BE2C (cell line): ENCODE data around the gene PPP1R3F.

Source experiments
- DNase-seq: peaks from one replicate; pipeline ENCODE4 v3.0.0-alpha.2; 2020
- H3K27me3 ChIP-seq: fragments of 250-450 bp; sonication (Bioruptor Pico); 2 replicates; pipeline ENCODE4 v1.5.1; 2020; ENCODE audit warnings: mild to moderate bottlenecking
- H3K36me3 ChIP-seq: fragments of 250-450 bp; sonication (Bioruptor Pico); 2 replicates; pipeline ENCODE4 v1.5.1; 2020; ENCODE audit warnings: mild to moderate bottlenecking
- H3K4me1 ChIP-seq: fragments of 250-450 bp; sonication (Bioruptor Pico); 2 replicates; pipeline ENCODE4 v1.5.1; 2020
- H3K4me3 ChIP-seq: 2 replicates; pipeline ENCODE4 v1.5.1; 2011; ENCODE audit warnings: low read depth, low read length
- H3K9me3 ChIP-seq: fragments of 250-450 bp; sonication (Bioruptor Pico); 2 replicates; pipeline ENCODE4 v1.5.1; 2020
- CTCF ChIP-seq: IDR thresholded peaks from 2 replicates; pipeline ENCODE4 v1.5.1; 2012; ENCODE audit warnings: mild to moderate bottlenecking, low read depth, low read length

PPP1R3F gene

GRCh38 chrX:49282647-49283011, 13.0 kb downstream of the PPP1R3F start:
- TF ChIP-seq CTCF = peak; percentile 53
- Histone ChIP-seq H3K4me1 (peaks cover 6% of the 10 kb centered on the region), H3K27me3 (no peaks in the 10 kb centered on the region), H3K9me3 (no peaks in the 10 kb centered on the region), H3K4me3 (peak overlapping the region; percentile 38), H3K36me3 (no peaks in the 10 kb centered on the region)
- peak; percentile 49 for DNase-seq

GRCh38 chrX:49284212-49284611, 14.6 kb downstream of the PPP1R3F start:
- Histone ChIP-seq H3K36me3 (no peaks in the 10 kb centered on the region), H3K4me1 (peaks cover 6% of the 10 kb centered on the region), H3K27me3 (no peaks in the 10 kb centered on the region), H3K4me3 (no peak overlapping the region), H3K9me3 (no peaks in the 10 kb centered on the region)
- TF ChIP-seq CTCF = no peak
- DNase-seq = no peak

GRCh38 chrX:49286136-49286535, 16.5 kb downstream of the PPP1R3F start:
- Histone ChIP-seq H3K9me3 (no peaks in the 10 kb centered on the region), H3K27me3 (no peaks in the 10 kb centered on the region), H3K4me1 (peaks cover 6% of the 10 kb centered on the region), H3K36me3 (no peaks in the 10 kb centered on the region), H3K4me3 (no peak overlapping the region)
- no peak for TF ChIP-seq CTCF
- no peak for DNase-seq

GRCh38 chrX:49286581-49286980, 17.0 kb downstream of the PPP1R3F start:
- no peaks in the 10 kb centered on the region for H3K9me3 ChIP-seq
- DNase-seq = no peak
- peaks cover 6% of the 10 kb centered on the region for H3K4me1 ChIP-seq
- TF ChIP-seq CTCF = no peak
- no peak overlapping the region for H3K4me3 ChIP-seq
- no peaks in the 10 kb centered on the region for H3K36me3 ChIP-seq
- H3K27me3 ChIP-seq = no peaks in the 10 kb centered on the region

GRCh38 chrX:49287665-49288064, 18.1 kb downstream of the PPP1R3F start:
- Histone ChIP-seq H3K4me3 (no peak overlapping the region), H3K4me1 (no peaks in the 10 kb centered on the region), H3K27me3 (no peaks in the 10 kb centered on the region), H3K36me3 (no peaks in the 10 kb centered on the region), H3K9me3 (no peaks in the 10 kb centered on the region)
- DNase-seq = no peak
- no peak for TF ChIP-seq CTCF

GRCh38 chrX:49290215-49290614, 20.6 kb downstream of the PPP1R3F start:
- H3K9me3 ChIP-seq = no peaks in the 10 kb centered on the region
- no peaks in the 10 kb centered on the region for H3K36me3 ChIP-seq
- no peaks in the 10 kb centered on the region for H3K27me3 ChIP-seq
- no peak for DNase-seq
- H3K4me3 ChIP-seq = no peak overlapping the region
- no peak for TF ChIP-seq CTCF
- H3K4me1 ChIP-seq = no peaks in the 10 kb centered on the region
